Cardiac fibroblast (primary cell): Measurements from ENCODE around the gene PXYLP1.

Source experiments
- DNase-seq, 2 donors: peaks; one replicate each; pipeline versions ENCODE4 v3.0.0 to v3.0.0-alpha.2; 2010; ENCODE audit warnings: low read depth in 2 of 2
- H3K4me3 ChIP-seq, 2 donors: replicated peaks in 1 of 2; 1 replicate in 1 of 2; 2 replicates in 1 of 2; pipeline ENCODE4 v1.5.1; 2011; ENCODE audit warnings: low read depth in 2 of 2, low read length in 2 of 2, mild to moderate bottlenecking in 2 of 2, moderate library complexity in 1 of 2
- CTCF ChIP-seq: IDR thresholded peaks from one replicate; pipeline ENCODE4 v1.5.1; 2011; ENCODE audit warnings: low read depth, mild to moderate bottlenecking, low read length, inconsistent platforms

Gene PXYLP1

GRCh38 chr3:141234283-141234682, 2.7 kb downstream of the PXYLP1 start:
- no peak for TF ChIP-seq CTCF
- DNase-seq = no peak

DNA sequence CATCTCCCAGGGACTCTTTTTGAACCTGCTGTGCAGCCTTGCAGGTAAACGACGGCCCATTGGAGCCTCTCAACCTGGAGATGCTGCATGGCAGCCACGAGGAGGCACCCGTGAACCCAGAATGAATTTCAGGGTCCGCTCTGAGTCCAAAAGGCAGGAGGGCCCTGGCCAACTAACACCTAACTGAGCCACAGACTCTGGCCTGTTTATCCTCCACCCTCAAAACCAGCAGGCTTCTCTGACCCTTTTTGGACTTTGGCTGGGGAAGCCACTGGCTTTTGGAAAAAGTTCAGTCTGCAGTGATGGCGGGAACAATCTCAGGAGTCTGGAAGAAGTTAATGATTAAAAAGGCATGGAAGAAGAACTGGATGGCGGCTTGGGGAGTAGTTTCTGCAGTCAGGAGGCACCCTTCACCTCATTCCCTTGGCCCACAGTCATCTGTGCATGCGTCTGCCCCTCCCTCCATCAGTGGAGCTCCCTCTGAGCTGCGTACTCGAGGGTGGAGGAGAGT, 4.1 kb downstream of the PXYLP1 start:
- no peak for DNase-seq
- no peak for TF ChIP-seq CTCF

More at GRCh38 chr3:141234283-141234682, 2.7 kb downstream of the PXYLP1 start:
- H3K4me3 ChIP-seq = no peak overlapping the region

GRCh38 chr3:141236361-141236760, 4.7 kb downstream of the PXYLP1 start:
- H3K4me3 ChIP-seq = no peak overlapping the region
- no peak for DNase-seq
- TF ChIP-seq CTCF = no peak

More for the DNA sequence above, 4.1 kb downstream of the PXYLP1 start:
- no peak overlapping the region for H3K4me3 ChIP-seq

- DNase-seq = peak in 1 of 2 donors; percentile 38
- TF ChIP-seq CTCF = no peak
- no peak overlapping the region for H3K4me3 ChIP-seq
Observed at GRCh38 chr3:141237701-141238521, 6.3 kb downstream of the PXYLP1 start.

GRCh38 chr3:141239511-141240281, 8.1 kb downstream of the PXYLP1 start:
- H3K4me3 ChIP-seq = no peak overlapping the region
- no peak for TF ChIP-seq CTCF
- no peak for DNase-seq

DNA sequence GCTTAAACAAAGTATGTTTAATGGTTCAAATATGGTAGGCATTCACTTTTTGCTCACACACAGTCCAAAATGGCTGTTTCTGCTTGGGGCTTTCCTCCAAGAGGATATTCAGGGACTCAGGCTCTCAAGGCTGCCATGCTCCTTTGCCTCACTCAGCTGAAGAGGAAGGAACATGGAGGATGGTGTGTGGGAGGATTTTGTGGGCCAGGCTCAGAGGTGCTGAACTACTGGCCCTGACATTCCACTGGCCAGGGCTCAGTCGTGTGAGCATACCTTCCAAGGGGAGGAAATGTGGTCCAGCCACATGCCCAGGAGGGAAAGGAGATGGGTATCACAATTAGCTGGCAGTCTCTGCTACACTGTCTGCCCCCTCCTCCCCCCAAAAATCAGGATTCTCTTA, 8.7 kb downstream of the PXYLP1 start:
- DNase-seq = peak; percentile 22 to 33
- no peak for TF ChIP-seq CTCF
- H3K4me3 ChIP-seq = no peak overlapping the region
